ENCODE results near the gene S100A16.
"Not testable (repeated sequence)": the region's sequence is repeated elsewhere in the genome, so short reads cannot be mapped to it uniquely, and the experiment has no call there.

The S100A16 gene

DNA sequence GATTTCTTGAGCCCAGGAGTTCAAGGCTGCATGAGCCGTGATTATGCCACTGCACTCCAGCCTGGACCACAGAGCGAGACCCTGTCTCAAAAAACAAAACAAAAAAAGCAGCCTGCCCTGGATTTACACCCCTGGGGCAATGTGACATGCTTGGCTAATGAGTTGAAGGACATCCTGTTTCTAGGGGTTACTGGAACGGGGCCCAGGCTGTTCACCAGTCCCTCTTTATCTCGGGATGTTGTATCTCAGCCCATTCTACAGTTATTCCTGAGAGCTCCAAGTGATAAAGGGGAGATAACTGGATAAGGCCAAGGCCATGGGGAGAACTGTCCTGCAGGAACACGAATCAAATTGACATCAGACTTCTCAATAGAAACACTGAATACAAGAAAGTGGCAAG, 25.6 kb downstream of the S100A16 start:
- Mint-ChIP-seq H3K36me3 (no peaks in the 10 kb centered on the region), H3K9me3 (no peaks in the 10 kb centered on the region), H3K4me3 (no peak overlapping the region), H3K27me3 (no peaks in the 10 kb centered on the region), H3K27ac (no peak overlapping the region), H3K4me1 (no peaks in the 10 kb centered on the region)

DNA sequence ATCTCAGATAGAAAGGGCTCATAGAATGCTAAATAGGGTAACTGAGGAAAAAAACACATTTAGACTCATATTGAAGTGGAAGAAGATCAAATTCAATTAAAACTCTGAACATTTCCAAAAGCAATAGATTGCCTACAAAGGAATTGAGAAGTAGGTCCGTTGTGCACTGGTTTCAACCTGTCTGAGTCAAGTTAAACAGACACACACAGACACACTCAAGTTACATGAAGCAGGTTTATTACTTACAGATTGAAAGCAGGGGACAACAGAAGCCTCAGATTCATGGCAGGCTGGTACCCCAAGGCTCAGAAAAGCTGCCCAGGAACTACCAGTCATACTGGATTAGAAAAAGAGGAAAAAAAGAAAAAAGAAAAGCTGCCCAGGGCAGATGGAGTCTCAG, 26.6 kb downstream of the S100A16 start:
- Mint-ChIP-seq H3K27ac (no peak overlapping the region), H3K36me3 (no peaks in the 10 kb centered on the region), H3K4me3 (no peak overlapping the region), H3K9me3 (no peaks in the 10 kb centered on the region), H3K27me3 (no peaks in the 10 kb centered on the region), H3K4me1 (no peaks in the 10 kb centered on the region)

DNA sequence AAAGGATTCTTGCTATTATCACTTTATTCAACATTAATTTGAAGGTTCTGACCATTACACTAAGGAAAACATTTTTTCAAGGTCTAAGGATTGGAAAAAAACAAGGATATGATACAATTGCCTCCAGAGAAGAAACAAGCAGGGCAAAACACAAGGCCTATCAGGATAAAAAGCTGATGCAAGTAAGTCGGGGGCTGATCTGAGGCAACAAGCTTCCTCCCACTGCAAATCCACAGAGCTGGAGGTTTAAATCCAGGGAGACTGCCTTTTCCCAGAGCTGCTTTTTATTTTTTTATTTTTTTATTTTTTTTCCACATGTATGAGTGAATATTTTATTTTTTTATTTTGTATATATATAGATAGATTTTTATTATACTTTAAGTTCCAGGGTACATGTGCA, 27.9 kb downstream of the S100A16 start:
- Mint-ChIP-seq H3K27ac (no peak overlapping the region), H3K4me3 (no peak overlapping the region), H3K4me1 (no peaks in the 10 kb centered on the region), H3K9me3 (no peaks in the 10 kb centered on the region), H3K27me3 (no peaks in the 10 kb centered on the region), H3K36me3 (no peaks in the 10 kb centered on the region)

DNA sequence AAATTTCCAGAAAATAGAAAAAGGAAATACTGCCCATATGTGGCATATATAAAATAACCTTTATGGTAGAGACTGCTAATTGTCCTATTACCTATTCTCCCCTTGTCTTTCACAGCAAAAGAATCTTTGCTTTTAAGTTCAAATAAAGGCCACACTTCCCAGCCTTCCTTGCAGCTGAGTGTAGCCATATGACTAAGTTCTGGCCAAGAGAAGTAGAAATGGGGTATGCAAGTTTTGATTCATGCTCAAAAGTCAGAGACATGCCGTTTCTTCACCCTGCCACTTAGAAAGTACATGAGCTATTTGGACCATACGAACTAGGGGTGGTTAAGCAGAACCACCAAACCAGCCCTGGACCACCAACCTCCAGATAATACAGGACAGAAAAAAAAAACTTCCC, 29.0 kb downstream of the S100A16 start:
- Mint-ChIP-seq H3K4me3 (no peak overlapping the region), H3K27ac (no peak overlapping the region)

DNA sequence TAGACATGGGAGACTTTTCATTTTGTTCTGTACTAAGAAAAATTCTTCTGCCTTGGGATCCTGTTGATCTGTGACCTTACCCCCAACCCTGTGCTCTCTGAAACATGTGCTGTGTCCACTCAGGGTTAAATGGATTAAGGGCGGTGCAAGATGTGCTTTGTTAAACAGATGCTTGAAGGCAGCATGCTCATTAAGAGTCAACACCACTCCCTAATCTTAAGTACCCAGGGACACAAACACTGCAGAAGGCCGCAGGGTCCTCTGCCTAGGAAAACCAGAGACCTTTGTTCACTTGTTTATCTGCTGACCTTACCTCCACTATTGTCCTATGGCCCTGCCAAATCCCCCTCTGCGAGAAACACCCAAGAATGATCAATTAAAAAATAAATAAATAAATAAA, 29.4 kb downstream of the S100A16 start:
- H3K4me3 Mint-ChIP-seq, H3K27me3 Mint-ChIP-seq, H3K9me3 Mint-ChIP-seq, H3K4me1 Mint-ChIP-seq, H3K27ac Mint-ChIP-seq, H3K36me3 Mint-ChIP-seq: not testable (repeated sequence)

More for the DNA sequence above, 29.0 kb downstream of the S100A16 start:
- H3K9me3 Mint-ChIP-seq = no peaks in the 10 kb centered on the region
- no peaks in the 10 kb centered on the region for H3K27me3 Mint-ChIP-seq
- H3K36me3 Mint-ChIP-seq = no peaks in the 10 kb centered on the region
- no peaks in the 10 kb centered on the region for H3K4me1 Mint-ChIP-seq

DNA sequence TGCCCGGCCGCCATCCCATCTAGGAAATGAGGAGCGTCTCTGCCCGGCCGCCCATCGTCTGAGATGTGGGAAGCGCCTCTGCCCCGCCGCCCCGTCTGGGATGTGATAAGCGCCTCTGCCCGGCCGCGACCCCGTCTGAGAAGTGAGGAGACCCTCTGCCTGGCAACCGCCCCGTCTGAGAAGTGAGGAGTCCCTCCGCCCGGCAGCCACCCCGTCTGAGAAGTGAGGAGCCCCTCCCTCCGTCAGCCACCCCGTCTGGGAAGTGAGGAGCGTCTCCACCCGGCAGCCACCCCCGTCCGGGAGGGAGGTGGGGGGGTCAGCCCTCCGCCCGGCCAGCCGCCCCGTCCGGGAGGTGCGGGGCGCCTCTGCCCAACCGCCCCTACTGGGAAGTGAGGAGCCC, 30.1 kb downstream of the S100A16 start:
- not testable (repeated sequence) for H3K27me3 Mint-ChIP-seq, H3K9me3 Mint-ChIP-seq, H3K36me3 Mint-ChIP-seq, H3K4me1 Mint-ChIP-seq, H3K27ac Mint-ChIP-seq, H3K4me3 Mint-ChIP-seq

DNA sequence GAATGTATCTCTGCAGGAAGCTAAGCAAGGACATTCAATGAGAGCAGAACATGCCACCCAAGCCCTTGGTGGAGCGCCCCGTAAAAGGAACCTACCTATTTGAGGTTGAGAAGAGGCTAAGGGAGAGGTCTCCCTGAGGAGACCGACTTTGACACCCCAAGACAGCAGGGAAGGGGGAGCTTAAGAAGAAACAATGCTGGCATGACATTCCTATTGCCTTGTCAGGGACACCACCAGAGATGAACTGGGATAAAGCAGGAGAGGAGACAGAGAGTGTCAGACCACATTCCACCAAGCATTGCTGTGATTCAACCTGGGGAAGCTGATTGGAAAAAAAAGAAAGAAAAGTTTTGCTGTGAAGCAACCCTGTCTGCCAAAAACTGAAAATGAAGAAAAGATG, 34.0 kb downstream of the S100A16 start:
- Mint-ChIP-seq H3K4me1 (no peaks in the 10 kb centered on the region), H3K4me3 (no peak overlapping the region), H3K9me3 (no peaks in the 10 kb centered on the region), H3K36me3 (no peaks in the 10 kb centered on the region), H3K27ac (no peak overlapping the region), H3K27me3 (peaks cover 7% of the 10 kb centered on the region)

DNA sequence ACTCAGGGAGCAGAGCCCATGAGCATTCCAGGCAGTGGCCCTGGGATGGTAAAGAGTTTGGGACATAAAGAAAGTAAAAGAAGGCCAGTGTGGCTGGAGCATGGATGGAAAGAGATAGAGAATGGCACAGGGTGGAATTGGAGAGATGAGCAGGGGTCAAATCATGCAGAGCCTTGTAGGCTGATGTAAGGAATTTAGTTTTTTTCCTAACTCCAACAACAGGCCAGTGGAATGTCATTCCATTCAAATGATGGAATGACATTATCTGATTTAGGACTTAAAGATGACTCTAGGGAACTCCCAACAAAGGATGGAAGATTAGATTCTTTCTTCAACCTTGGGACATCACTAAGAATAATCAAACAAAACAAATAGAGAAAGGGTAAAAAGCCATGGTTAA, 34.4 kb downstream of the S100A16 start:
- Mint-ChIP-seq H3K27me3 (peaks cover 7% of the 10 kb centered on the region), H3K36me3 (no peaks in the 10 kb centered on the region), H3K9me3 (no peaks in the 10 kb centered on the region), H3K27ac (peak overlapping the region; percentile 66), H3K4me1 (peaks cover 3% of the 10 kb centered on the region), H3K4me3 (no peak overlapping the region)

DNA sequence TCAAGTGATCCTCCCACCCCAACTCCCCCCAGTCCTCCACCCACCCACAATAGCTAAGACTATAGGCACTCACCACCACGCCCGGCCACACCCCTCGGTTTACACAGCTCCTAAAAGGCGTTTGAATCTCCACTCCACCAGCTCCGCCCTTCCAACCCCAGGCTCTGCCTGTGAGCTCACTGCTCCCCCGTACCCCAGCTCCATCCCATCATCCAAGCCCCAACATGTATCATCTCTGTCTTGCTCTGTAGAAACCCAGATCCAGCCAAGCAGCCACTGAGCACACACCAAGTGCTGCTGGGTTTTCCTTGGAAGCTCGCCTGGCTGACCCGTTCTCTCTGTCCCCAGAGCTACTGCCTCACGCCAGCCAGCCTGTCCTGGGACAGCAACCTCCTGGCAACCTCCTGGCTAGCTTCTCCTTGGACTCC, 35.3 kb downstream of the S100A16 start:
- Mint-ChIP-seq H3K9me3 (no peaks in the 10 kb centered on the region), H3K36me3 (no peaks in the 10 kb centered on the region), H3K27ac (no peak overlapping the region), H3K4me3 (no peak overlapping the region), H3K4me1 (peaks cover 11% of the 10 kb centered on the region), H3K27me3 (peaks cover 7% of the 10 kb centered on the region)

DNA sequence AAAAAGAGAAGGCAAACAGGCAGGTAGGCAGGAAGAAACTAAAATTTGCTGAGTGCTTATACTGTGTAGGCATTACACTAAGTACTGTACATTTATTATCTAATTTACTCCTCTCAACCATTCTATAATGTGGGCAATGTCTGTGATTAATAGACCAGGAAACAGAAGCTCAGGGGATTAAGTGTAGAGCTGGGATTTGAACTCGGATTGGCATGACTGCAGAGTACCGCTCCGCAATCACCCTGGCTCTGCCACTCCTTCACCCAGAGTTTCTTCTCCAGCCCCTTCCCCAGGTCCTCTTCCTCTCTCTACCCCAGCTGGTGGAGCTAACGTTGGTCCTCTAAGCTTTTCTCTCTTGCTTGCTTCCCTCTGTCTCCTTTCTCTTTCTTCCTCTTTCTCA, 35.8 kb downstream of the S100A16 start:
- Mint-ChIP-seq H3K9me3 (no peaks in the 10 kb centered on the region), H3K4me3 (no peak overlapping the region), H3K36me3 (no peaks in the 10 kb centered on the region), H3K27me3 (peaks cover 7% of the 10 kb centered on the region), H3K4me1 (peaks cover 16% of the 10 kb centered on the region), H3K27ac (no peak overlapping the region)

DNA sequence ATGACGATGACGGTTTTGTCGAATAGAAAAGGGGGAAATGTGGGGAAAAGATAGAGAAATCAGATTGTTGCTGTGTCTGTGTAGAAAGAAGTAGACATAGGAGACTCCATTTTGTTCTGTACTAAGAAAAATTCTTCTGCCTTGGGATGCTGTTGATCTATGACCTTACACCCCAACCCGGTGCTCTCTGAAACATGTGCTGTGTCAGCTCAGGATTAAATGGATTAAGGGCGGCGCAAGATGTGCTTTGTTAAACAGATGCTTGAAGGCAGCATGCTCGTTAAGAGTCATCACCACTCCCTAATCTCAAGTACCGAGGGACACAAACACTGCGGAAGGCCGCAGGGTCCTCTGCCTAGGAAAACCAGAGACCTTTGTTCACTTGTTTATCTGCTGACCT, 37.4 kb downstream of the S100A16 start:
- H3K27me3 Mint-ChIP-seq, H3K9me3 Mint-ChIP-seq, H3K4me3 Mint-ChIP-seq, H3K36me3 Mint-ChIP-seq, H3K27ac Mint-ChIP-seq: not testable (repeated sequence)
- peaks cover 24% of the 10 kb centered on the region for H3K4me1 Mint-ChIP-seq

DNA sequence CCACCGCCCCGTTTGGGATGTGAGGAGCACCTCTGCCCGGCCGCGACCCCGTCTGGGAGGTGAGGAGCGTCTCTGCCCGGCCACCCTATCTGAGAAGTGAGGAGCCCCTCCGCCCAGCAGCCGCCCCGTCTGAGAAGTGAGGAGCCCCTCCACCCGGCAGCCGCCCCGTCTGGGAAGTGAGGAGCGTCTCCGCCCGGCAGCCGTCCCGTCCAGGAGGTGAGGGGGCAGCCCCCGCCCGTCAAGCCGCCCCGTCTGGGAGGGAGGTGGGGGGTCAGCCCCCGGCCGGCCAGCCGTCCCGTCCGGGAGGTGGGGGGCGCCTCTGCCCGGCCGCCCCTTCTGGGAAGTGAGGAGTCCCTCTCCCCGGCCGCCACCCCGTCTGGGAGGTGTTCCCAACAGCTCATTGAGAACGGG, 37.9 kb downstream of the S100A16 start:
- H3K9me3 Mint-ChIP-seq, H3K27ac Mint-ChIP-seq, H3K27me3 Mint-ChIP-seq, H3K36me3 Mint-ChIP-seq, H3K4me3 Mint-ChIP-seq: not testable (repeated sequence)
- peaks cover 24% of the 10 kb centered on the region for H3K4me1 Mint-ChIP-seq

DNA sequence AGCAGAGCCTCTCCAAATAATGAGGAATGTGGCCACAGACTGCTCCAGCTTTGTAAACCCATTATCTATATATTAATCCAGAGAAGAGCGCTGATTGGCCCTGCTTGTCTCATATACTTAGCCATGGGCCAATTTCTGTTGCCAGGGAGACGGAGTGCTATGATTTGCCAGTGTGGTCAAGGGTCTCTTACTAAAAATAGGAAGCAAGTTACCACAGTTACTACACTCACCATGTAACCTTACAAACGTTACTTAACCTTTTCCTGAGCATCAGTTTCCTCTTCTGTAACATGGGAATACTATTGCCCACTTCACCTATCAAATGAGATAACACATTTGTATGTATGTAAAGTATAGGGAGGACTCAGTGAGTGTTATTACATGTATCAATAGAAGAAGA, 39.6 kb downstream of the S100A16 start:
- peaks cover 29% of the 10 kb centered on the region for H3K4me1 Mint-ChIP-seq
- peaks cover 5% of the 10 kb centered on the region for H3K27me3 Mint-ChIP-seq
- no peaks in the 10 kb centered on the region for H3K9me3 Mint-ChIP-seq
- no peaks in the 10 kb centered on the region for H3K36me3 Mint-ChIP-seq
- peak overlapping the region; percentile 41 for H3K4me3 Mint-ChIP-seq
- peak overlapping the region; percentile 71 for H3K27ac Mint-ChIP-seq

DNA sequence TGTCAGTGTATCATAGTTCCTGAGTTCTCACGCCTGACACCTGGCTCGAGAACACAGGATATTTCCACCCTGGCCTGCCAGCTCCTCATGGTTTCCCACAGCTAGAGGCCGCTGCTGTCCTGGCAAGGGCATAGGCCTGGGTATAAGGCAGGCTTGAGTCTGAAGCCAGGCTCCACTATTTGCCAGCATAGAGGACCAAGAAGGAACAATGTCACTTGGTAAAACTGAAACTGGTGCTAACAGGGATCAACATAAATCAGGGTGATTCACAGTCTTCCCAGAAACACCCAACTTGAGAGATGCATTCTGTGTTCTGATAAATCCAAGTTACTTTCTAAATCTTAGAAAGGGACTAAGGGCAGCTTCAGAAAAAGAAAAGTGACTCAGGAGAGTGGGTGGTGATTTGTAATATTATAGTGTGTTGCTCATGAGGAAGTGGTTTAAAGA, 40.3 kb downstream of the S100A16 start:
- Mint-ChIP-seq H3K36me3 (no peaks in the 10 kb centered on the region), H3K4me3 (peak overlapping the region; percentile 41), H3K27me3 (no peaks in the 10 kb centered on the region), H3K9me3 (no peaks in the 10 kb centered on the region), H3K27ac (peak overlapping the region; percentile 71), H3K4me1 (peaks cover 37% of the 10 kb centered on the region)

DNA sequence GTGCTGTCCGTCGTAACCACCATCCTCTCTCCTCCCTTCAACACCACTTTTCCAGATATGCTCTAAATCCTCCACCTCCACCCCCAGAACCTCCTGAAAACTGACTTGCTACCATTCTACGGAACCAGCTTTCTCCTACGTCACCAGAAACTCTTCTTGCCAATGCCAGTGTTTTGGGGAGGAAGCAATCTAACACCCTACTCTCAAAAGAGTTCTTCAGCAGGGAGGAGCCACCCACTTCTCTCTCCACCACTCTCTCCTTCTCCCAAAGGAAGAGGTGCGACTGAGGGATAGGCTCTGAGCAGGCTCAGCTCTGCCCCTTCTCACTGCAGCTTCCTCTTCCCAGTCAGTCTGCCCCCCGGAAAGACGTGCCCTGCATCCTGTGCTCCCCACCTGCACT, 41.2 kb downstream of the S100A16 start:
- Mint-ChIP-seq H3K36me3 (no peaks in the 10 kb centered on the region), H3K4me3 (no peak overlapping the region), H3K27me3 (no peaks in the 10 kb centered on the region), H3K9me3 (no peaks in the 10 kb centered on the region), H3K27ac (peak overlapping the region; percentile 80), H3K4me1 (peaks cover 44% of the 10 kb centered on the region)

DNA sequence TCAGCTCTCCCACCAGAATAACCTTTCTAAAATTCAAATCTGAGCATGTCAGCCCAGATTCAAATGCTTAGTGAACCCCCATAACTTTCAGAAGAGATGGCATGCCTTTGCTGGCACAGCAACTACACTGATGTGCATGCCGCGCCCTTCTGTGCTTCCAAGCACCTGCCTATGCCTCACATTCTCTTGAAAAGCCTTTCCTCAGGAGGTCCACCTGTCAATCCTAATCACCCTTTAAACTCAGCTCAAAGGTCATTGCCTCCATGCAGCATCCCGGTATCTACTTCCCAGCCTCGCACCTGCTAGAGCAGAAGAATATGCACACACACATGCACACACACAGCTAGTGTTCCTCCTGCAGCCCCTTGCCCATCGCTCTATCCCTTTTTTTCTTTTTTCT, 42.1 kb downstream of the S100A16 start:
- Mint-ChIP-seq H3K4me1 (peaks cover 52% of the 10 kb centered on the region), H3K9me3 (no peaks in the 10 kb centered on the region), H3K4me3 (no peak overlapping the region), H3K27me3 (no peaks in the 10 kb centered on the region), H3K27ac (no peak overlapping the region), H3K36me3 (no peaks in the 10 kb centered on the region)

DNA sequence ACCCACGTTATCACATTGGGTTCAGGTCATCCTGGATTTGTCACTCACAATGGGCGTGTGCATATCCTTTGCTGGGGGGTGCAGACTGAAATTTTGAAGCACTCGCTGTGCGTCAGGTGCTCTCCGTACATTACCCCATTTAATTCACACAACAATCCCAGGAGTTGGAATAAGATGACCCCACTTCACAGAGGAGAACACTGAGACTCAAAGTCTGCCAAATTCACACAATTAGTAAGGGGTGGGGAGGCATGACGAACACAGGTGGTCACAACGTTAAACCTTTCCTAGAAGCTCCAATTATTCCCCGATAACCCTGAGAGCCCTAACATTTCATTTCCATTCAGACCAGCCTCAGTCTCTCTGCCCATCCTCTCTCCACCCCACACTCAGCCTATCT, 43.5 kb downstream of the S100A16 start:
- H3K36me3 Mint-ChIP-seq = no peaks in the 10 kb centered on the region
- peak overlapping the region; percentile 46 for H3K27ac Mint-ChIP-seq
- no peaks in the 10 kb centered on the region for H3K9me3 Mint-ChIP-seq
- peaks cover 59% of the 10 kb centered on the region for H3K4me1 Mint-ChIP-seq
- no peaks in the 10 kb centered on the region for H3K27me3 Mint-ChIP-seq
- H3K4me3 Mint-ChIP-seq = peak overlapping the region; percentile 27

Data from activated naive CD4-positive, alpha-beta T cell treated with anti-CD3 and anti-CD28 coated beads, Interleukin-2, amount 50 U/mL, for 24 hours (primary cell).